D721Med (cell line): ENCODE results near the gene NNMT.

ENCODE experiments used
- DNase-seq: peaks from one replicate; pipeline ENCODE4 v3.0.0; 2011; ENCODE audit warnings: low spot score; ENCODE audit not compliant: insufficient read length
- FAIRE-seq: peaks from 2 replicates; lab custom pipeline; 2011; peaks lifted over from hg19 to GRCh38; lab: Jason Lieb, UNC
- TF ChIP-seq, protein P1 (sequence below): IDR thresholded peaks from 2 replicates; pipeline ENCODE4 v1.5.1; 2012; ENCODE audit warnings: mild to moderate bottlenecking, control low read depth; ENCODE audit not compliant: insufficient read depth; ENCODE audit errors: missing control alignments

NNMT gene

DNA sequence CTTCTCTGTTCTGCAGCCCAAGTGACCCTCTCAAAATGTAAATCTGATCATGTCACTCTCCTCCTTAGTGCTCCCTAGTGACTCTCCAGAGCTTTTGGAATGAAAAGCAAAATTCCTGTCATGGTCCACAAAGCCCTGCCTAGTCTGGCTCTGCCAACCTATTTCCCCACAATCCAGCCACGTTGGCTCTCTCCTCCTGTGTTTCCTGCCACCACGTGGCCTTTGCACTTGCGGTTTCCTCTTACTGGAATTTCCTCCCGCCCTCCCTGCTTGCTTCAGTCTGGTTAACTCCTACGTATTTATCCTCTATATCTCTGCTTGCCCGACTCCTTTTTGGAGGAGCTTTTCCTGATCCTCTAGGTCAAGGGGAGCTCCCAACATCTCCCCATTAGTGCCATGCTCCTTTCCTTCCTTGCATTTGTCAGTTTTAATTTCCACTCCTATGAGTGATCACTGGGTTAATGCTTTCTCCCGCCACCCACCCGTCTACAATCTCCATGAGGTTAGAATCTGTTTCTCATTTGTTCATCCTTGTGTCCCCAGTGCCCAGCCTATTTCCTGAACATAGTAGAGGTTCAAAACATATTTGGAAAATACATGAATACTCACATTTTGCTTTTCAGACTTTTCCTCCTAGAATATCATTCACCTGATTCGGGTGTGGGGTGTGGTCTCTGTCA, 11.5 kb downstream of the NNMT start:
- FAIRE-seq (no peak), DNase-seq (no peak)
- TF ChIP-seq, protein P1, sequence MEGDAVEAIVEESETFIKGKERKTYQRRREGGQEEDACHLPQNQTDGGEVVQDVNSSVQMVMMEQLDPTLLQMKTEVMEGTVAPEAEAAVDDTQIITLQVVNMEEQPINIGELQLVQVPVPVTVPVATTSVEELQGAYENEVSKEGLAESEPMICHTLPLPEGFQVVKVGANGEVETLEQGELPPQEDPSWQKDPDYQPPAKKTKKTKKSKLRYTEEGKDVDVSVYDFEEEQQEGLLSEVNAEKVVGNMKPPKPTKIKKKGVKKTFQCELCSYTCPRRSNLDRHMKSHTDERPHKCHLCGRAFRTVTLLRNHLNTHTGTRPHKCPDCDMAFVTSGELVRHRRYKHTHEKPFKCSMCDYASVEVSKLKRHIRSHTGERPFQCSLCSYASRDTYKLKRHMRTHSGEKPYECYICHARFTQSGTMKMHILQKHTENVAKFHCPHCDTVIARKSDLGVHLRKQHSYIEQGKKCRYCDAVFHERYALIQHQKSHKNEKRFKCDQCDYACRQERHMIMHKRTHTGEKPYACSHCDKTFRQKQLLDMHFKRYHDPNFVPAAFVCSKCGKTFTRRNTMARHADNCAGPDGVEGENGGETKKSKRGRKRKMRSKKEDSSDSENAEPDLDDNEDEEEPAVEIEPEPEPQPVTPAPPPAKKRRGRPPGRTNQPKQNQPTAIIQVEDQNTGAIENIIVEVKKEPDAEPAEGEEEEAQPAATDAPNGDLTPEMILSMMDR, result no peak

DNA sequence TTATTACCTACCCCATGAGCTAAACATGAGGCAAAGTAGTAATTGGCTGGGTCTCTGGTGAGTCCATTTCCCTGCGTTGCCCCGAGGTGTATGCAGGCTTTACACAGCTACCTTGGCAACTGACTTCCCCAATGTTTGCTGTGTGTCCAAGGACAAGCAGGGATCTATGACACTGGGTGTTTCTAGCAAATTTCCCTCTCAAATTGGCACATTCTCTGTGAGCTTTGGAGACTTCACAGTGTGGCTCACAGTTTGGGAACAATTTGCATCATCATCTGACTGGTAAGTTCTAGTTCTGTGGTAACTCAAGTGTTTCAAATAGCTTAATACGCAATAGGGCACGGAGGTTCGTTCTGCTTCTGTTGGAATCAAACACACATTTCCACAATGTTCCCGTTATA, 12.5 kb downstream of the NNMT start:
- TF ChIP-seq, protein P1, result no peak
- DNase-seq (no peak), FAIRE-seq (no peak)

DNA sequence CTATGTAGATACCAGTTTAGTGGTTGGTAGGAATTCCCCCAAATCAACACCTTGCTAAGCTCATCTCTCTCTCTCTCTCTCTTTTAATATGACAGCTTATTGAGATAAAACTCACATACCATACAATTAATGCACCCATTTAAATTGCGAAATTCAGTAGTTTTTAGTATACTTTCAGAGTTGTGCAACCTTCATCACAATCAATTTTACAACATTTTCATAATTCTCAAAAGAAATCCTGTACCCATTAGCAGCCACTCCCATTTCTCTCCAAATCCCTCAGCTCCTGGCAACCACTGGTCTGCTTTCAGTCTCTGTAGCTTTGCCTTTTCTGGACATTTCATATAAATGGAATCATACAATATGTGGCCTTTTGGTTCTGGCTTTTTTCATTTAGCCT, 13.3 kb downstream of the NNMT start:
- DNase-seq (no peak), FAIRE-seq (no peak)
- TF ChIP-seq, protein P1, result no peak

DNA sequence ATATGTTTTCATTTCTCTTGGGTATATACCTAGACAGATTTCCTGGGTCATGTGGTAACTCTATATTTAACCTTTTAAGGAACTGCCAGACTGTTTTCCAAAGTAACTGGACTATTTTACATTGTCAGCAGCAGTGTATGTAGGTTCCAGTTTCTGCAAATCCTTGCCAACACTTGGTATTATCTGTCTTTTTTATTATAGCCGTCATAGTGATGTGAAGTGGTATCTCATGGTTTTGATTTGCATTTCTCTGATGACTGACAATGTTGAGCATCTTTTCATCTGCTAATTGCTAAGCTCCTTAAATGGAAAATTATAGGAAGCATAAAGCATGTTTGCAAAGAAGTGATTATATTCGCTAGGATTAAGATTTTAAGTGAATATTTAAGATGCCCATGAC, 13.9 kb downstream of the NNMT start:
- no peak for FAIRE-seq
- TF ChIP-seq, protein P1, result no peak
- DNase-seq, result no peak

DNA sequence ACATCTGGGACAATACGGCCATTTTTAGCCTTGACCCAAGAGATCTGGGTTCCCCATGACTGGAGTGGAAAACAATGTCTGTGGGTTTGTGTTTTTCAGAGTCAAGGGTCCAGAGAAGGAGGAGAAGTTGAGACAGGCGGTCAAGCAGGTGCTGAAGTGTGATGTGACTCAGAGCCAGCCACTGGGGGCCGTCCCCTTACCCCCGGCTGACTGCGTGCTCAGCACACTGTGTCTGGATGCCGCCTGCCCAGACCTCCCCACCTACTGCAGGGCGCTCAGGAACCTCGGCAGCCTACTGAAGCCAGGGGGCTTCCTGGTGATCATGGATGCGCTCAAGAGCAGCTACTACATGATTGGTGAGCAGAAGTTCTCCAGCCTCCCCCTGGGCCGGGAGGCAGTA, 15.7 kb downstream of the NNMT start:
- DNase-seq (no peak), FAIRE-seq (no peak)
- TF ChIP-seq, protein P1, result no peak

DNA sequence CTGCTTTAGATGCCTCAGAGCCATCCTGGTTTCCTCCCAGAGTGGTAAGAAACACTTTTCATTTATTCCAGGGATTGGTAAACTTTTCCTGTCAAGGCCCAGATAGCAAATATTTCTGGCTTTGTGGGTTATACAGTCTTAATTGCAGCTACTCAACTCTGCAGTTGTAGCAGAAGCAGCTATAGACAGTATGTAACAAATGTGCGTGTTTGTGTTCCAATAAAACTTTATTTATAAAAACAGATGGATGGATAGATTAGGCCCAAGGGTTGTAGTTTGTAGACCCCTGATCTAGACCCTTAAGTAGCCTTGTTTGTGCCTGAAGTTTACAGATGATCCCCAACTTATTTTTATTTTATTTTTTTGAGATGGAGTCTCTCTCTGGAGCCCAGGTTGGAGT, 17.9 kb downstream of the NNMT start:
- no peak for FAIRE-seq
- TF ChIP-seq, protein P1, result no peak

DNA sequence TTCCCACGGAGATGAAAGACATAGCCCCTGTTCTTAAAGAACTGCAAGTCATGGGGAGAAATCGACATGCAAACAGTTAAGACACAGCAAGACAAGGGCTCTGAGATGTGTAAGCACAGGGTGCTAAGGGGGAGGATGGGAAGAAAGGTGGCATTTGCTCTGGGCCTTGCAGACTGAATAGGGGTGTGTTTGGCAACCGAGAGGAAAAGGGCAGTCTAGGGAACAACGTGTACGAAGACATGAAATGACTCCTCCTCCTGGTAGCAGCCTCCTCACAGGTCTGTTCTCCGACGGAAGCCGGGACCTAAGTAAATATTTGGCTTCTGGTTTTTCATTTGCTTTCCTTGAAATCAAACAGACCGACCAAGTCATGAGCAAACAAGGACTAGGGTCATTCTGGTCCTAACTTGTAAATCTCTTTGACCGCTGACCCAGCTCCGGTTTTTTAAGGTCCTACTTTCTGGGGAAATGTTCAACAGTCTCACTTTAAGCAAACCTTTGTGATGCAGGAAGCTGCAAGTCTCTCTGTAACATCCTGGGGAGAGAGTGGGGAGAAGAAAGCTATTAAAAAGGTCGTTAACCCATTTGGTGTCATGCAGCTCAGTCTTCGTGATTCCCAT, 19.7 kb downstream of the NNMT start:
- no peak for FAIRE-seq
- no peak for DNase-seq
- TF ChIP-seq, protein P1, result no peak

More for the DNA sequence above, 17.9 kb downstream of the NNMT start:
- DNase-seq, result no peak
